K562 (cell line): ENCODE measurements around the gene SURF4. TPM values are rescaled to one million over a fixed set of nuclear protein-coding genes. Genes with fewer than 3 reads are reported as not detected.

Experiments
- ESRRB ChIP-seq: fragments of 250-450 bp; sonication (Bioruptor Pico); IDR thresholded peaks from 2 replicates; pipeline ENCODE4 v1.5.0; 2020; ENCODE audit warnings: mild to moderate bottlenecking, moderate library complexity, borderline replicate concordance
- HDAC3 ChIP-seq: fragments of 450-650 bp; IDR thresholded peaks from 2 replicates; pipeline ENCODE4 v1.6.1; 2018; ENCODE audit warnings: borderline replicate concordance, mild to moderate bottlenecking, moderate library complexity; ENCODE audit not compliant: partially characterized antibody
- HOXB6 ChIP-seq: fragments of 250-450 bp; sonication (Bioruptor Pico); IDR thresholded peaks from 2 replicates; pipeline ENCODE4 v1.5.1; 2022; ENCODE audit warnings: mild to moderate bottlenecking, borderline replicate concordance
- NEUROD1 ChIP-seq: fragments of 150-350 bp; IDR thresholded peaks from 2 replicates; pipeline ENCODE4 v1.6.1; 2014; ENCODE audit warnings: borderline replicate concordance, low read length, low read depth; ENCODE audit not compliant: partially characterized antibody
- PCBP2 ChIP-seq: fragments of 200-400 bp; formaldehyde crosslinking; IDR thresholded peaks from 2 replicates; pipeline ENCODE4 v1.6.1; 2018; ENCODE audit warnings: low read length, low read depth, mild to moderate bottlenecking, moderate library complexity; ENCODE audit not compliant: poor library complexity, severe bottlenecking
- SLC30A9 ChIP-seq: fragments of 250-450 bp; sonication (Bioruptor Pico); IDR thresholded peaks from 2 replicates; pipeline ENCODE4 v1.8.0; 2022; ENCODE audit warnings: mild to moderate bottlenecking, moderate library complexity
- SMAD1 ChIP-seq: fragments of 150-350 bp; IDR thresholded peaks from 2 replicates; pipeline ENCODE4 v1.6.1; 2014; ENCODE audit warnings: low read length, low read depth; ENCODE audit not compliant: partially characterized antibody
- SOX6 ChIP-seq: fragments of 450-650 bp; IDR thresholded peaks from 2 replicates; pipeline ENCODE4 v1.6.1; 2014; ENCODE audit warnings: mild to moderate bottlenecking
- TRIM24 ChIP-seq, 2 experiments: fragments of 450-650 bp; IDR thresholded peaks; 2 replicates each; pipeline ENCODE4 v1.6.1; 2016
- ZFP1 ChIP-seq: fragments of 450-650 bp; formaldehyde crosslinking; IDR thresholded peaks from 2 replicates; pipeline ENCODE4 v1.4.0; 2020; ENCODE audit warnings: mild to moderate bottlenecking, mixed read lengths
- ZKSCAN3 ChIP-seq: fragments of 250-450 bp; sonication (Bioruptor Pico); IDR thresholded peaks from 2 replicates; pipeline ENCODE4 v1.4.0; 2020
- polyA plus RNA-seq, 8 experiments: library from polyadenylated mRNA; depleted of rRNA in 4 of 8; stranded (reverse) in 5 of 8; unstranded in 3 of 8; fragments of >200 nt; fragmentation: Nextera tagmentation in 2 of 8; fragmentation: Illumina TruSeq in 1 of 8; extraction: Ambion mirVana in 2 of 8; extraction: Trizol in 1 of 8; gene quantifications; 2 replicates each; pipeline versions ENCODE4 v1.2.1 to v1.2.3, GENCODE V29; 2011 to 2014; ENCODE audit warnings: inconsistent platforms in 1 of 8, missing spikeins in 1 of 8
- total RNA-seq, 7 experiments: library from RNA; depleted of rRNA in 6 of 7; stranded (reverse); fragments of >200 nt in 6 of 7; fragmentation: Illumina TruSeq in 2 of 7; extraction: Trizol in 2 of 7; gene quantifications; 2 replicates each; pipeline versions ENCODE4 v1.2.1 to v1.2.3, GENCODE V29; 2011 to 2021; ENCODE audit warnings: low replicate concordance in 1 of 7
- TF ChIP-seq, protein P1 (sequence below): fragments of 200-800 bp; sonication (Bioruptor generic); IDR thresholded peaks from 2 replicates; pipeline ENCODE4 v1.6.1; 2017; ENCODE audit warnings: missing genetic modification characterization, missing compliant biosample characterization
- TF ChIP-seq, protein P2 (sequence below): fragments of 450-650 bp; IDR thresholded peaks from 2 replicates; pipeline ENCODE4 v1.7.1; 2018; ENCODE audit warnings: mild to moderate bottlenecking, low read depth; ENCODE audit not compliant: partially characterized antibody
- TF ChIP-seq, protein P3 (sequence below): conservative IDR thresholded peaks from 2 replicates; pipeline ENCODE4 v1.6.1; 2011; ENCODE audit warnings: low read depth, mild to moderate bottlenecking, low read length; ENCODE audit not compliant: control insufficient read depth
- TF ChIP-seq, protein P4 (sequence below): sonication (generic); formaldehyde crosslinking; IDR thresholded peaks from 2 replicates; pipeline ENCODE4 v1.8.0; 2023; ENCODE audit warnings: missing genetic modification reagents, mild to moderate bottlenecking, borderline replicate concordance

Gene SURF4
- total and polyA plus RNA-seq, 9 of the 15 experiments (the other 6 are each of a cell fraction or from before 2014, with no cell fraction given), result 8.4 to 176 (median 130) TPM

DNA sequence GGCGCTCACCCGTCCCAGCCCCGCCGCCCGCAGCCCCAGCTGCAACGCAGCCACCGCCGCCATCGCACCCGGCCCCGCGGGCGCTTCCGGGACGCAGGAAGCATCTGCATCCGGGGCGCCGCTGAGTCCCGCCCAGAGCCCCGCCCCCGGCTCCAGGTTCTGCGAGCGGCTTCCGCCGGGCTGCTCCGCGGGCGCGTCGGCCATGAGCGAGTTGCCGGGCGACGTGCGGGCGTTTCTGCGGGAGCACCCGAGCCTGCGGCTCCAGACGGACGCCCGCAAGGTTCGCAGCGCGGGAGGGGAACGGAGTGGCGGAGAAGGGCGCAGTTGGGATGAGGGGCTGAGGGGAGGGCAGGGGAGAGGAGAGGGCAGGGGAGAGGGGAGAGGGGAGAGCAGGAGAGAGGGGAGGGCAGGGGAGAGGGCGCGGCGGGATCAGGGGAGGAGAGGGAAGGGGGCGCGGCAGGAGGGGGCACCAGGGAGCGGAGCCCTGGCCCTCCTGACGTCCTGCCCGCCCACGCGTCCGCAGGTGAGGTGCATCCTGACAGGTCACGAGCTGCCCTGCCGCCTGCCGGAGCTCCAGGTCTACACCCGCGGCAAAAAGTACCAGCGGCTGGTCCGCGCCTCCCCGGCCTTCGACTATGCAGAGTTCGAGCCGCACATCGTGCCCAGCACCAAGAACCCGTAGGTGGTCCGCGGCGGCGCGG lies 19.3 kb downstream of the SURF4 start, which contains the start of the genes SURF1 and SURF2 (continued):
- TF ChIP-seq, protein P1, sequence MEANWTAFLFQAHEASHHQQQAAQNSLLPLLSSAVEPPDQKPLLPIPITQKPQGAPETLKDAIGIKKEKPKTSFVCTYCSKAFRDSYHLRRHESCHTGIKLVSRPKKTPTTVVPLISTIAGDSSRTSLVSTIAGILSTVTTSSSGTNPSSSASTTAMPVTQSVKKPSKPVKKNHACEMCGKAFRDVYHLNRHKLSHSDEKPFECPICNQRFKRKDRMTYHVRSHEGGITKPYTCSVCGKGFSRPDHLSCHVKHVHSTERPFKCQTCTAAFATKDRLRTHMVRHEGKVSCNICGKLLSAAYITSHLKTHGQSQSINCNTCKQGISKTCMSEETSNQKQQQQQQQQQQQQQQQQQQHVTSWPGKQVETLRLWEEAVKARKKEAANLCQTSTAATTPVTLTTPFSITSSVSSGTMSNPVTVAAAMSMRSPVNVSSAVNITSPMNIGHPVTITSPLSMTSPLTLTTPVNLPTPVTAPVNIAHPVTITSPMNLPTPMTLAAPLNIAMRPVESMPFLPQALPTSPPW (CRISPR knock-in tag), result peak; percentile 72
- TF ChIP-seq SOX6 (no peak), TRIM24 (IDR thresholded peaks at IDR 0.05) (no peak), SLC30A9 (no peak), PCBP2 (peak; percentile 44), HOXB6 (no peak), ZFP1 (CRISPR knock-in tag) (no peak), ESRRB (CRISPR knock-in tag) (no peak), ZKSCAN3 (CRISPR knock-in tag) (no peak), NEUROD1 (no peak), SMAD1 (no peak), HDAC3 (no peak)
- TF ChIP-seq, protein P2, sequence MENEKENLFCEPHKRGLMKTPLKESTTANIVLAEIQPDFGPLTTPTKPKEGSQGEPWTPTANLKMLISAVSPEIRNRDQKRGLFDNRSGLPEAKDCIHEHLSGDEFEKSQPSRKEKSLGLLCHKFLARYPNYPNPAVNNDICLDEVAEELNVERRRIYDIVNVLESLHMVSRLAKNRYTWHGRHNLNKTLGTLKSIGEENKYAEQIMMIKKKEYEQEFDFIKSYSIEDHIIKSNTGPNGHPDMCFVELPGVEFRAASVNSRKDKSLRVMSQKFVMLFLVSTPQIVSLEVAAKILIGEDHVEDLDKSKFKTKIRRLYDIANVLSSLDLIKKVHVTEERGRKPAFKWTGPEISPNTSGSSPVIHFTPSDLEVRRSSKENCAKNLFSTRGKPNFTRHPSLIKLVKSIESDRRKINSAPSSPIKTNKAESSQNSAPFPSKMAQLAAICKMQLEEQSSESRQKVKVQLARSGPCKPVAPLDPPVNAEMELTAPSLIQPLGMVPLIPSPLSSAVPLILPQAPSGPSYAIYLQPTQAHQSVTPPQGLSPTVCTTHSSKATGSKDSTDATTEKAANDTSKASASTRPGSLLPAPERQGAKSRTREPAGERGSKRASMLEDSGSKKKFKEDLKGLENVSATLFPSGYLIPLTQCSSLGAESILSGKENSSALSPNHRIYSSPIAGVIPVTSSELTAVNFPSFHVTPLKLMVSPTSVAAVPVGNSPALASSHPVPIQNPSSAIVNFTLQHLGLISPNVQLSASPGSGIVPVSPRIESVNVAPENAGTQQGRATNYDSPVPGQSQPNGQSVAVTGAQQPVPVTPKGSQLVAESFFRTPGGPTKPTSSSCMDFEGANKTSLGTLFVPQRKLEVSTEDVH, result no peak
- TF ChIP-seq, protein P3, sequence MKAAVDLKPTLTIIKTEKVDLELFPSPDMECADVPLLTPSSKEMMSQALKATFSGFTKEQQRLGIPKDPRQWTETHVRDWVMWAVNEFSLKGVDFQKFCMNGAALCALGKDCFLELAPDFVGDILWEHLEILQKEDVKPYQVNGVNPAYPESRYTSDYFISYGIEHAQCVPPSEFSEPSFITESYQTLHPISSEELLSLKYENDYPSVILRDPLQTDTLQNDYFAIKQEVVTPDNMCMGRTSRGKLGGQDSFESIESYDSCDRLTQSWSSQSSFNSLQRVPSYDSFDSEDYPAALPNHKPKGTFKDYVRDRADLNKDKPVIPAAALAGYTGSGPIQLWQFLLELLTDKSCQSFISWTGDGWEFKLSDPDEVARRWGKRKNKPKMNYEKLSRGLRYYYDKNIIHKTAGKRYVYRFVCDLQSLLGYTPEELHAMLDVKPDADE, result peak; percentile 60; the same call in 1 of the 2 replicates
- TF ChIP-seq, protein P4, sequence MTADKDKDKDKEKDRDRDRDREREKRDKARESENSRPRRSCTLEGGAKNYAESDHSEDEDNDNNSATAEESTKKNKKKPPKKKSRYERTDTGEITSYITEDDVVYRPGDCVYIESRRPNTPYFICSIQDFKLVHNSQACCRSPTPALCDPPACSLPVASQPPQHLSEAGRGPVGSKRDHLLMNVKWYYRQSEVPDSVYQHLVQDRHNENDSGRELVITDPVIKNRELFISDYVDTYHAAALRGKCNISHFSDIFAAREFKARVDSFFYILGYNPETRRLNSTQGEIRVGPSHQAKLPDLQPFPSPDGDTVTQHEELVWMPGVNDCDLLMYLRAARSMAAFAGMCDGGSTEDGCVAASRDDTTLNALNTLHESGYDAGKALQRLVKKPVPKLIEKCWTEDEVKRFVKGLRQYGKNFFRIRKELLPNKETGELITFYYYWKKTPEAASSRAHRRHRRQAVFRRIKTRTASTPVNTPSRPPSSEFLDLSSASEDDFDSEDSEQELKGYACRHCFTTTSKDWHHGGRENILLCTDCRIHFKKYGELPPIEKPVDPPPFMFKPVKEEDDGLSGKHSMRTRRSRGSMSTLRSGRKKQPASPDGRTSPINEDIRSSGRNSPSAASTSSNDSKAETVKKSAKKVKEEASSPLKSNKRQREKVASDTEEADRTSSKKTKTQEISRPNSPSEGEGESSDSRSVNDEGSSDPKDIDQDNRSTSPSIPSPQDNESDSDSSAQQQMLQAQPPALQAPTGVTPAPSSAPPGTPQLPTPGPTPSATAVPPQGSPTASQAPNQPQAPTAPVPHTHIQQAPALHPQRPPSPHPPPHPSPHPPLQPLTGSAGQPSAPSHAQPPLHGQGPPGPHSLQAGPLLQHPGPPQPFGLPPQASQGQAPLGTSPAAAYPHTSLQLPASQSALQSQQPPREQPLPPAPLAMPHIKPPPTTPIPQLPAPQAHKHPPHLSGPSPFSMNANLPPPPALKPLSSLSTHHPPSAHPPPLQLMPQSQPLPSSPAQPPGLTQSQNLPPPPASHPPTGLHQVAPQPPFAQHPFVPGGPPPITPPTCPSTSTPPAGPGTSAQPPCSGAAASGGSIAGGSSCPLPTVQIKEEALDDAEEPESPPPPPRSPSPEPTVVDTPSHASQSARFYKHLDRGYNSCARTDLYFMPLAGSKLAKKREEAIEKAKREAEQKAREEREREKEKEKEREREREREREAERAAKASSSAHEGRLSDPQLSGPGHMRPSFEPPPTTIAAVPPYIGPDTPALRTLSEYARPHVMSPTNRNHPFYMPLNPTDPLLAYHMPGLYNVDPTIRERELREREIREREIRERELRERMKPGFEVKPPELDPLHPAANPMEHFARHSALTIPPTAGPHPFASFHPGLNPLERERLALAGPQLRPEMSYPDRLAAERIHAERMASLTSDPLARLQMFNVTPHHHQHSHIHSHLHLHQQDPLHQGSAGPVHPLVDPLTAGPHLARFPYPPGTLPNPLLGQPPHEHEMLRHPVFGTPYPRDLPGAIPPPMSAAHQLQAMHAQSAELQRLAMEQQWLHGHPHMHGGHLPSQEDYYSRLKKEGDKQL (CRISPR knock-in tag), result 0 out of 2 replicates have a peak, but pooled peaks have one; percentile 37
